Mucosa of rectum (tissue), 2 donors: ENCODE measurements around the gene COL27A1.
A peak's percentile ranks its signal among the peaks of the same experiment; 100 is the strongest.

ENCODE experiments used
- H3K27ac ChIP-seq, 2 donors: one replicate each; pipeline ENCODE4 v1.7.0; 2013; ENCODE audit warnings: inconsistent platforms in 2 of 2, low read depth in 2 of 2, low read length in 2 of 2
- H3K27me3 ChIP-seq, 2 donors: one replicate each; pipeline ENCODE4 v1.7.0; 2013; ENCODE audit warnings: low read length in 2 of 2; ENCODE audit not compliant: control insufficient read depth in 2 of 2, insufficient read depth in 2 of 2
- H3K36me3 ChIP-seq, 2 donors: one replicate each; pipeline ENCODE4 v1.7.0; 2013; ENCODE audit warnings: low read length in 2 of 2; ENCODE audit not compliant: control insufficient read depth in 2 of 2, insufficient read depth in 2 of 2
- H3K4me1 ChIP-seq, 2 donors: one replicate each; pipeline ENCODE4 v1.7.0; 2013; ENCODE audit warnings: low read length in 2 of 2, mild to moderate bottlenecking in 1 of 2; ENCODE audit not compliant: control insufficient read depth in 2 of 2, insufficient read depth in 2 of 2
- H3K4me3 ChIP-seq, 2 donors: one replicate each; pipeline ENCODE4 v1.7.0; 2013; ENCODE audit warnings: low read length in 2 of 2
- H3K9ac ChIP-seq, 2 donors: one replicate each; pipeline ENCODE4 v1.7.0; 2013; ENCODE audit warnings: low read length in 2 of 2, low read depth in 1 of 2, mild to moderate bottlenecking in 1 of 2
- H3K9me3 ChIP-seq, 2 donors: one replicate each; pipeline ENCODE4 v1.7.0; 2013; ENCODE audit warnings: low read length in 2 of 2; ENCODE audit not compliant: control insufficient read depth in 2 of 2
- donor health status: healthy.
- donor health status: Normal muscosa, but diverticular disease.

COL27A1 gene

GRCh38 chr9:114149181-114149580, 6.2 kb upstream of the COL27A1 start:
- Histone ChIP-seq H3K27ac (no peak overlapping the region), H3K4me3 (no peak overlapping the region), H3K9me3 (no peaks in the 10 kb centered on the region), H3K36me3 (no peaks in the 10 kb centered on the region), H3K9ac (no peak overlapping the region), H3K27me3 (peaks cover 16 to 26% of the 10 kb centered on the region in 2 donors), H3K4me1 (peaks cover 0 to 2% of the 10 kb centered on the region in 2 donors)

DNA sequence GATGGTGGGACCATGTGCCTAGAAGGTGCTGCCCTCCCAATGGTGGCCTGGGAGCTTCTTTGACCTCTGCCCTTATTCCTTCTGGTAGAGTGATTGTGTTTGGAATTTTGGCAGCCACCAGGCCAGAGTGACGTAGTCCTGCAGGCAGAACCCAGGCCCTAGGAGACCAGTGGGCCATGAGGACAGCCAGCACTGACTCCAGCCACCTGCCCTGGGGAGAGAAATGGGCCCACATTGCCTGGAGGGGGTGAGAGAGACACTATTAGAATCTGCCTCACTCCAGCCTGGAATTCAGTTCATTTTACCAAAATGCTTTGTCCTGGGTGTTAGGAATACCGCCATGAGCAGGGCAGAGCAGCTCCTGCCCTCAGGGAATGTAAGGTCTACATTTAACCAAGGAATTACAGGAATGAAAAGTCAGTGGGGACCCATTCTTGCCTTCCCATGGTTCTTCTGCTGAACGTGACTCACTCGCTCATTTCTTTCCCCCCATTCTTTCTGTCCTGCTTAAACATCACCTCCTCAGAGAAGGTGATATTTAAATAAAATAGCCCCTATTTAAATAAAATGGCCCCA, 5.5 kb upstream of the COL27A1 start:
- no peaks in the 10 kb centered on the region for H3K36me3 ChIP-seq
- H3K9ac ChIP-seq, result no peak overlapping the region
- H3K4me3 ChIP-seq, result no peak overlapping the region
- peaks cover 23 to 33% of the 10 kb centered on the region in 2 donors for H3K27me3 ChIP-seq
- H3K27ac ChIP-seq, result no peak overlapping the region
- H3K4me1 ChIP-seq, result peaks cover 5 to 8% of the 10 kb centered on the region in 2 donors
- H3K9me3 ChIP-seq, result no peaks in the 10 kb centered on the region

GRCh38 chr9:114150608-114151007, 4.7 kb upstream of the COL27A1 start:
- no peak overlapping the region for H3K27ac ChIP-seq
- H3K4me1 ChIP-seq, result peaks cover 7 to 8% of the 10 kb centered on the region in 2 donors
- H3K27me3 ChIP-seq, result peaks cover 24 to 34% of the 10 kb centered on the region in 2 donors
- no peaks in the 10 kb centered on the region for H3K36me3 ChIP-seq
- H3K9me3 ChIP-seq, result no peaks in the 10 kb centered on the region
- H3K4me3 ChIP-seq, result no peak overlapping the region
- no peak overlapping the region for H3K9ac ChIP-seq

DNA sequence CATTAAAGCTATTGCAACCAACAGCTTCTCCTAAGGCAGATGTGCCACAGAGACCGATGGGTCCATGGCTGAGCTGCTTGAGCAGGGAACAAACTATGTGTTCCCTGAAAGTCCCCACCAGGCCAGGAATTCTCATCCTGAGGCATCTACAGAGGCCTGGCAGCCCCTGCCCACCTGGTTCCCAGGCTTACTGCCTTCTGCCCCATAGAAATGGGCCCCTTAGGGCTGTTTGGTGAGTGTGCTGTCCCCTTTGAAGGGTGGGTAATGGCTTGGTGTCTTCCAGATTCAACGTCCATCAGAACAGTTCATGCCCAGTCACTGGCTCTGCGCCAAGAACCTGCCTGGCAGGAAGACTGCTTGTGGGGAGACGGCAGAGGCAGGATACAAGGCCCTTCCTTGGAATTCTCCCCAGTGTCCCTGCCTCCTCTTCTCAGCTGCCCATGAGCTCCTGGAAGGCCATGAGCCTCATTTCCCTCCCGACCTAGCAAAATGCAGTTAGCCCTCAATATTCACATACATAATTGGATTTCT, 3.8 kb upstream of the COL27A1 start:
- H3K36me3 ChIP-seq, result no peaks in the 10 kb centered on the region
- H3K4me3 ChIP-seq, result no peak overlapping the region
- H3K27me3 ChIP-seq, result peaks cover 24 to 37% of the 10 kb centered on the region in 2 donors
- H3K4me1 ChIP-seq, result peaks cover 8 to 9% of the 10 kb centered on the region in 2 donors
- no peak overlapping the region for H3K9ac ChIP-seq
- H3K27ac ChIP-seq, result no peak overlapping the region
- H3K9me3 ChIP-seq, result no peaks in the 10 kb centered on the region

- Histone ChIP-seq H3K9ac (no peak overlapping the region), H3K9me3 (no peaks in the 10 kb centered on the region), H3K4me3 (peak overlapping the region in 1 of 2 donors; percentile 44), H3K36me3 (no peaks in the 10 kb centered on the region), H3K27me3 (peaks cover 26 to 40% of the 10 kb centered on the region in 2 donors), H3K4me1 (peaks cover 8 to 10% of the 10 kb centered on the region in 2 donors), H3K27ac (no peak overlapping the region)
Measured at GRCh38 chr9:114153761-114154599, 1.4 kb upstream of the COL27A1 start.

GRCh38 chr9:114154600-114155102, 686 bp upstream of the COL27A1 start:
- Histone ChIP-seq H3K27ac (no peak overlapping the region), H3K36me3 (no peaks in the 10 kb centered on the region), H3K4me3 (peak overlapping the region in 1 of 2 donors; percentile 44), H3K9me3 (no peaks in the 10 kb centered on the region), H3K9ac (no peak overlapping the region), H3K4me1 (peaks cover 8 to 10% of the 10 kb centered on the region in 2 donors), H3K27me3 (peaks cover 26 to 40% of the 10 kb centered on the region in 2 donors)

DNA sequence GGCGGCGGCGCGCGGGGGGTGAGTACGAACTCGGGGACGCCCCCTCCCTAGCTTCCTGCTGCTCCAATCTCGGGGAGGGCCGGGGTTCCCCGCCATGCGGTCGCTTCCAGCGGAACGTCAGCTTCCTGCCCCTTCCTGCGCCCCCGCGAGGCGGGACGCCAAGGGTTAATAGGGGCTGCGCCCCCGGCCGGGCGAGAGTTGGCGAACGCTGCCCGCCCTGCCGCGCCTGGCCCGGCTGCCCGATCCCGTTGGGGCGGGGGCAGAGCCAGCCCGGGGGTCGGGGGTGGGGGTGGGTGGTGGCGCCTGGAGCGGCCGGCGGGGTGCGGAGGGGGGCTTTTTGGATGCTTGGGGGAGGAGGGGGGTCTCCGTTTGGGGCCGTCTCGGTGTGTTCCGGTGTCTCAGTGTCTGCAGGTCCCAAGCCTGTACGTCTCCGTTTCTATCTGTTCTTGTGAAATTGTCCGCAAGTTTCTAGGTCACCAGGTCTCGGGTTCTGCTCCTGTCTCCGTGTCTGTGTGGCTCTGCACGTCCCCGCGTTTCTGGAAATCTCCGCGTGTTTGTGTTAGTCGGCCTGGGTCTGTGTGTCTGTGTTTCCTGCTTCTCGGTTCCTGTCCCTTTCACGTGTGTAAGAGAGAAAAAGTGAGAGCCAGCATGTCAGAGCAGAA, 789 bp downstream of the COL27A1 start:
- peak overlapping the region; percentile 7 to 16 for H3K27ac ChIP-seq
- H3K9me3 ChIP-seq, result no peaks in the 10 kb centered on the region
- H3K36me3 ChIP-seq, result no peaks in the 10 kb centered on the region
- H3K9ac ChIP-seq, result peak overlapping the region in 1 of 2 donors; percentile 19
- peak overlapping the region; percentile 24 to 48 for H3K4me3 ChIP-seq
- peaks cover 8 to 10% of the 10 kb centered on the region in 2 donors for H3K4me1 ChIP-seq
- peaks cover 26 to 36% of the 10 kb centered on the region in 2 donors for H3K27me3 ChIP-seq

DNA sequence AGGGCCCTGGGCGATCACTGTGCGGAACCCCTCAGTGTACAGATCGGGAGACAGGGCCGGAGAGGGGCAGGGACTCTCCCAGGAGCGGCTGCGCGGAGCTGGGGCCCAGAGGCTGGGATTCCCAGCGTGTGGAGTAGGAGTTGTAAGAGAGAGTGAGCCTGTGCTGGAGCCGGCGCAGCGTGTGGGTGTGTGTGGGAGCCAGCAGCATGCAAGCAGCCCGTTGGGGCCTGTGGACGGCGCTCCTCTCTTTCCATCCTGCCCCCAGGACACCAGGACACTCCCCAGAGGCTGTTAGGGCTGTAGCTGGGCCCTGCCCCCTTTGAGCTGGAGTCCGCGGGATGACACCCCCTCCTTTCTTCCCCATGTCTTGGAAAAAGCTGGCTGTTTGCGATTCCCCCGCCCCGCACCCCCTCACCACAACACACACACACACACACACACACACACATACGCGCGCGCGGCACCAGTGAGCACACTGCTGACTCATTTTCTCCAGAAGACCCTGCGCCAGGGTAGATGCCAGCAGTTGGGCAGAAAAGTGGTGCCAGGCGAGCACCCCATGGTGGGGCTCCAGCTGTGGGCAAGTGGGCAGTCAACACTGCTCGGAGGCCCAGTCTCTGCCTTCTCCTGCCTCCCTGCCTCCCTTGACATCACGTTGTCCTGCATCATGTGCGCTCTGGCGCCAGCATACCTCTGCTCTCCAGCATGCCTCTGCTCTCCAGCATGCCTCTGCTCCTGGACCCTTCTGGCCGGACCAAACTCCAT, 1.5 kb downstream of the COL27A1 start:
- H3K27me3 ChIP-seq, result peaks cover 26 to 33% of the 10 kb centered on the region in 2 donors

DNA sequence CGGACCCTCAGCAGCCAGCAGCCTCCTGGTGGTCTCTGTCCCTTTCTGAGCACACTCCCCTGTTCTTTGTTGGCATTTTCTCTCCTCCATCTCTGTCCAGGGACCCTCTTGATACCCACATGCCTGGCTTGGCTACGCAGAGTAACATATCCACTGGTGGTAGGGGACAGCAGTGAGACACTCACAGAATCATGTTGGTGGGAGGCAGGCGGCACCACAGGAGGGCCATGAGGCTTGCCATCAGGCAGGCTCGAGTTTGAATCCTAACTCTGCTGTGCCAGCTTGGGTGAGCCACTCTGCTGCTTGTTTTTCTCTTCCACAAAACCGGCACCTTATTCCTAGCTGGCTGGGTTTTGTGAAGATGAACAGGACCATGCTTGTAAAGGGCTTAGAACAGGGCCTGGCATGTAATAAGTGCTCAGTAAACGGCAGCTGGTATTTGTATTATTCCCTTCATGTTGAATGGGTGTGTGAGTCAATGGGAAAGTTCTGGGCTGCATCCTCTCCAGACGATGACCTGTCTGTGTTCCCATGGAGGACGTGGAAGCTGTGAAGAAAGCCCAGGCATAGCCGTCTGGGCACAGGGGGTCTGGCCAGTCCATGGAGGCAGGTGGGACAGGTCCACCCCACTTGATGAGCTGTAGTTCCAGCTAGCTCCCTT, 2.3 kb downstream of the COL27A1 start:
- Histone ChIP-seq H3K9me3 (no peaks in the 10 kb centered on the region), H3K36me3 (no peaks in the 10 kb centered on the region), H3K4me1 (peaks cover 8 to 10% of the 10 kb centered on the region in 2 donors), H3K9ac (no peak overlapping the region), H3K27ac (peak overlapping the region in 1 of 2 donors; percentile 48), H3K4me3 (no peak overlapping the region), H3K27me3 (peaks cover 21 to 25% of the 10 kb centered on the region in 2 donors)

More for the DNA sequence above, 1.5 kb downstream of the COL27A1 start:
- Histone ChIP-seq H3K4me1 (peaks cover 8 to 10% of the 10 kb centered on the region in 2 donors), H3K9ac (peak overlapping the region in 1 of 2 donors; percentile 19), H3K4me3 (peak overlapping the region; percentile 24 to 48), H3K9me3 (no peaks in the 10 kb centered on the region), H3K27ac (peak overlapping the region; percentile 7 to 48), H3K36me3 (no peaks in the 10 kb centered on the region)
